GM12878 (cell line): ENCODE results near the gene TOLLIP.

ENCODE experiments used
- BCL11A ChIP-seq: IDR thresholded peaks from 2 replicates; pipeline ENCODE4 v1.6.1; 2011; ENCODE audit warnings: low read depth, low read length
- ESRRA ChIP-seq: IDR thresholded peaks from 2 replicates; pipeline ENCODE4 v1.6.1; 2012; ENCODE audit warnings: mild to moderate bottlenecking, low read length, improper control_type of control experiment
- FOS ChIP-seq: IDR thresholded peaks from 3 replicates; pipeline ENCODE4 v1.6.1; 2011; ENCODE audit warnings: borderline replicate concordance; ENCODE audit not compliant: insufficient read length; ENCODE audit errors: extremely low read depth
- POLR2AphosphoS5 ChIP-seq: IDR thresholded peaks from 2 replicates; pipeline ENCODE4 v1.6.1; 2011; ENCODE audit warnings: mild to moderate bottlenecking, low read length, inconsistent platforms
- RELA ChIP-seq: fragments of 450-650 bp; IDR thresholded peaks from 2 replicates; pipeline ENCODE4 v1.8.0; 2014; ENCODE audit warnings: borderline replicate concordance; ENCODE audit not compliant: partially characterized antibody
- SP1 ChIP-seq: IDR thresholded peaks from one replicate; pipeline ENCODE4 v1.6.1; 2011; ENCODE audit warnings: low read depth, low read length
- TF ChIP-seq, protein P1 (sequence below), 3 experiments: IDR thresholded peaks in 2 of 3; conservative IDR thresholded peaks in 1 of 3; 2 replicates each; pipeline ENCODE4 v1.5.1; 2011; ENCODE audit warnings: low read depth in 3 of 3, low read length in 3 of 3, mild to moderate bottlenecking in 3 of 3, control low read depth in 2 of 3, moderate library complexity in 2 of 3, inconsistent platforms in 1 of 3, mixed read lengths in 1 of 3; ENCODE audit not compliant: control insufficient read depth in 2 of 3, insufficient read depth in 1 of 3; ENCODE audit errors: extremely low read depth in 1 of 3
- TF ChIP-seq, protein P2 (sequence below): fragments of 450-650 bp; IDR thresholded peaks from 2 replicates; pipeline ENCODE4 v1.6.1; 2017; ENCODE audit warnings: mild to moderate bottlenecking
- TF ChIP-seq, protein P3 (sequence below): IDR thresholded peaks from 2 replicates; pipeline ENCODE4 v1.6.1; 2011; ENCODE audit warnings: borderline replicate concordance, low read depth, mild to moderate bottlenecking, moderate library complexity, low read length; ENCODE audit not compliant: insufficient read depth, poor library complexity, severe bottlenecking
- TF ChIP-seq, protein P4 (sequence below): IDR thresholded peaks from 2 replicates; pipeline ENCODE4 v1.6.1; 2012; ENCODE audit warnings: low read depth, low read length, improper control_type of control experiment
- TF ChIP-seq, protein P5 (sequence below): fragments of 450-650 bp; formaldehyde crosslinking; IDR thresholded peaks from 2 replicates; pipeline ENCODE4 v1.4.0; 2022; ENCODE audit warnings: mild to moderate bottlenecking, moderate library complexity

DNA sequence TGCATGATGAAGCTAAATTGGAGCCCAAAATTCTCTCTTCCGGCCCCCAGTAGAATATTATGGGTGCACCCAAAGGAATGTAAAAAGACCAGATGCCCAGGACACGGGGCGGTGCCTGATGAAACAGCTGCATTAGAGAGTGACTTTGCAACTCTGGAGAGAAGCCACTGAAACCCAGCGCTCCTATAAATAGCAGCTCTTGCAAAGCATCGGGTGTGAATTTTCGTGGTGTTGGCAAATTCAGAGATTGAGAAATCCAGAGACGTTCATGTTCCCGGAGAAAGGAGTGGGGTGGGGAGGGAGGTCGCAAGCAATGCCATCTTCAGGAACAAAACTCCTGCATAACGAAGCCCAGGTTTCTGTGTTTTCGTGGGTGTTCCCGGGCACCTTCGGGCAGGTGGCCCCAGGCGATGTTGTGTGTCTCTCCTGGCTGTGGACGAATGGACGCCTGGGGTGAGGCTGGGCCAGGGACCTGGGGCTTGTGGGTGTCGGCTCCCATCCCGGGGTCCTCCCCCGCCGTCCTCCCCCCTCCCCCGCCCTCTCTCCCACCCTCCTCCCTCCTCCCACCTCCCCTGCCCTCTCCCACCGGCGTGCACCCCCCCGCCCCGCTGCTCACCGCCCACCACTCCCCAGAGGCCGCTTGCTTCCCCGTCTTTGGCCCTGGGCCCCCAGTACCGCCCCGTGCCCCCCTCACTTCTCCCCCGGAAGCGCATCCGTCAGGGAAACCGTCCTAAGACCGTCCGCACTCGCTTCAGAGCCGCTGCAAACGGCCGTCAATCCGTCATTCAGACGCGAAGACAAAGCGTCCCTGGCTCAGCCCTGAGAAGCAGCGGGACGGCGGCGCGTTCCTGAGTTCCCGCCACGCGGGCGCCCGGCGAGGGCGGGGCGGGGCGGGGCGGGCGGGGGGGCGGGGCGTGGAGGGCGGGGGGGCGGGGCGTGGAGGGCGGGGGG, 26.7 kb upstream of the TOLLIP start:
- no peak for TF ChIP-seq ESRRA
- TF ChIP-seq, protein P1, sequence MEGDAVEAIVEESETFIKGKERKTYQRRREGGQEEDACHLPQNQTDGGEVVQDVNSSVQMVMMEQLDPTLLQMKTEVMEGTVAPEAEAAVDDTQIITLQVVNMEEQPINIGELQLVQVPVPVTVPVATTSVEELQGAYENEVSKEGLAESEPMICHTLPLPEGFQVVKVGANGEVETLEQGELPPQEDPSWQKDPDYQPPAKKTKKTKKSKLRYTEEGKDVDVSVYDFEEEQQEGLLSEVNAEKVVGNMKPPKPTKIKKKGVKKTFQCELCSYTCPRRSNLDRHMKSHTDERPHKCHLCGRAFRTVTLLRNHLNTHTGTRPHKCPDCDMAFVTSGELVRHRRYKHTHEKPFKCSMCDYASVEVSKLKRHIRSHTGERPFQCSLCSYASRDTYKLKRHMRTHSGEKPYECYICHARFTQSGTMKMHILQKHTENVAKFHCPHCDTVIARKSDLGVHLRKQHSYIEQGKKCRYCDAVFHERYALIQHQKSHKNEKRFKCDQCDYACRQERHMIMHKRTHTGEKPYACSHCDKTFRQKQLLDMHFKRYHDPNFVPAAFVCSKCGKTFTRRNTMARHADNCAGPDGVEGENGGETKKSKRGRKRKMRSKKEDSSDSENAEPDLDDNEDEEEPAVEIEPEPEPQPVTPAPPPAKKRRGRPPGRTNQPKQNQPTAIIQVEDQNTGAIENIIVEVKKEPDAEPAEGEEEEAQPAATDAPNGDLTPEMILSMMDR (IDR thresholded peaks at IDR 0.05 in 2 of 3, conservative IDR thresholded peaks at IDR 0.05 in 1 of 3; ENCODE audit: control insufficient read depth in 2 of 3, extremely low read depth in 1 of 3, insufficient read depth in 1 of 3, low read depth in 3 of 3, low read length in 3 of 3): no peak
- TF ChIP-seq, protein P2, sequence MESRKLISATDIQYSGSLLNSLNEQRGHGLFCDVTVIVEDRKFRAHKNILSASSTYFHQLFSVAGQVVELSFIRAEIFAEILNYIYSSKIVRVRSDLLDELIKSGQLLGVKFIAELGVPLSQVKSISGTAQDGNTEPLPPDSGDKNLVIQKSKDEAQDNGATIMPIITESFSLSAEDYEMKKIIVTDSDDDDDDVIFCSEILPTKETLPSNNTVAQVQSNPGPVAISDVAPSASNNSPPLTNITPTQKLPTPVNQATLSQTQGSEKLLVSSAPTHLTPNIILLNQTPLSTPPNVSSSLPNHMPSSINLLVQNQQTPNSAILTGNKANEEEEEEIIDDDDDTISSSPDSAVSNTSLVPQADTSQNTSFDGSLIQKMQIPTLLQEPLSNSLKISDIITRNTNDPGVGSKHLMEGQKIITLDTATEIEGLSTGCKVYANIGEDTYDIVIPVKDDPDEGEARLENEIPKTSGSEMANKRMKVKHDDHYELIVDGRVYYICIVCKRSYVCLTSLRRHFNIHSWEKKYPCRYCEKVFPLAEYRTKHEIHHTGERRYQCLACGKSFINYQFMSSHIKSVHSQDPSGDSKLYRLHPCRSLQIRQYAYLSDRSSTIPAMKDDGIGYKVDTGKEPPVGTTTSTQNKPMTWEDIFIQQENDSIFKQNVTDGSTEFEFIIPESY: no peak
- TF ChIP-seq SP1: no peak
- TF ChIP-seq, protein P3, sequence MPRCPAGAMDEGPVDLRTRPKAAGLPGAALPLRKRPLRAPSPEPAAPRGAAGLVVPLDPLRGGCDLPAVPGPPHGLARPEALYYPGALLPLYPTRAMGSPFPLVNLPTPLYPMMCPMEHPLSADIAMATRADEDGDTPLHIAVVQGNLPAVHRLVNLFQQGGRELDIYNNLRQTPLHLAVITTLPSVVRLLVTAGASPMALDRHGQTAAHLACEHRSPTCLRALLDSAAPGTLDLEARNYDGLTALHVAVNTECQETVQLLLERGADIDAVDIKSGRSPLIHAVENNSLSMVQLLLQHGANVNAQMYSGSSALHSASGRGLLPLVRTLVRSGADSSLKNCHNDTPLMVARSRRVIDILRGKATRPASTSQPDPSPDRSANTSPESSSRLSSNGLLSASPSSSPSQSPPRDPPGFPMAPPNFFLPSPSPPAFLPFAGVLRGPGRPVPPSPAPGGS: no peak
- TF ChIP-seq, protein P4, sequence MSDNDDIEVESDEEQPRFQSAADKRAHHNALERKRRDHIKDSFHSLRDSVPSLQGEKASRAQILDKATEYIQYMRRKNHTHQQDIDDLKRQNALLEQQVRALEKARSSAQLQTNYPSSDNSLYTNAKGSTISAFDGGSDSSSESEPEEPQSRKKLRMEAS: no peak
- TF ChIP-seq, protein P5, sequence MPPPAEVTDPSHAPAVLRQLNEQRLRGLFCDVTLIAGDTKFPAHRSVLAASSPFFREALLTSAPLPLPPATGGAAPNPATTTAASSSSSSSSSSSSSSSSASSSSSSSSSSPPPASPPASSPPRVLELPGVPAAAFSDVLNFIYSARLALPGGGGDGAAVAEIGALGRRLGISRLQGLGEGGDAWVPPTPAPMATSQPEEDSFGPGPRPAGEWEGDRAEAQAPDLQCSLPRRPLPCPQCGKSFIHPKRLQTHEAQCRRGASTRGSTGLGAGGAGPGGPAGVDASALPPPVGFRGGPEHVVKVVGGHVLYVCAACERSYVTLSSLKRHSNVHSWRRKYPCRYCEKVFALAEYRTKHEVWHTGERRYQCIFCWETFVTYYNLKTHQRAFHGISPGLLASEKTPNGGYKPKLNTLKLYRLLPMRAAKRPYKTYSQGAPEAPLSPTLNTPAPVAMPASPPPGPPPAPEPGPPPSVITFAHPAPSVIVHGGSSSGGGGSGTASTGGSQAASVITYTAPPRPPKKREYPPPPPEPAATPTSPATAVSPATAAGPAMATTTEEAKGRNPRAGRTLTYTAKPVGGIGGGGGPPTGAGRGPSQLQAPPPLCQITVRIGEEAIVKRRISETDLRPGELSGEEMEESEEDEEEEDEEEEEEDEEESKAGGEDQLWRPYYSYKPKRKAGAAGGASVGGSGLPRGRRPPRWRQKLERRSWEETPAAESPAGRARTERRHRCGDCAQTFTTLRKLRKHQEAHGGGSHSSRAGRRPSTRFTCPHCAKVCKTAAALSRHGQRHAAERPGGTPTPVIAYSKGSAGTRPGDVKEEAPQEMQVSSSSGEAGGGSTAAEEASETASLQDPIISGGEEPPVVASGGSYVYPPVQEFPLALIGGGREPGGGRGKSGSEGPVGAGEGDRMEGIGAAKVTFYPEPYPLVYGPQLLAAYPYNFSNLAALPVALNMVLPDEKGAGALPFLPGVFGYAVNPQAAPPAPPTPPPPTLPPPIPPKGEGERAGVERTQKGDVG (CRISPR knock-in tag): no peak
- no peak for TF ChIP-seq FOS
- TF ChIP-seq POLR2AphosphoS5: no peak
- TF ChIP-seq BCL11A: no peak
- no peak for TF ChIP-seq RELA
